D721Med (cell line): ENCODE measurements around the gene ARID4B.

Experiments used
- DNase-seq: peaks from one replicate; pipeline ENCODE4 v3.0.0; 2011; ENCODE audit warnings: low spot score; ENCODE audit not compliant: insufficient read length
- FAIRE-seq: peaks from 2 replicates; lab custom pipeline; 2011; peaks lifted over from hg19 to GRCh38; lab: Jason Lieb, UNC
- TF ChIP-seq, protein P1 (sequence below): IDR thresholded peaks from 2 replicates; pipeline ENCODE4 v1.5.1; 2012; ENCODE audit warnings: mild to moderate bottlenecking, control low read depth; ENCODE audit not compliant: insufficient read depth; ENCODE audit errors: missing control alignments

The ARID4B gene, protein sequence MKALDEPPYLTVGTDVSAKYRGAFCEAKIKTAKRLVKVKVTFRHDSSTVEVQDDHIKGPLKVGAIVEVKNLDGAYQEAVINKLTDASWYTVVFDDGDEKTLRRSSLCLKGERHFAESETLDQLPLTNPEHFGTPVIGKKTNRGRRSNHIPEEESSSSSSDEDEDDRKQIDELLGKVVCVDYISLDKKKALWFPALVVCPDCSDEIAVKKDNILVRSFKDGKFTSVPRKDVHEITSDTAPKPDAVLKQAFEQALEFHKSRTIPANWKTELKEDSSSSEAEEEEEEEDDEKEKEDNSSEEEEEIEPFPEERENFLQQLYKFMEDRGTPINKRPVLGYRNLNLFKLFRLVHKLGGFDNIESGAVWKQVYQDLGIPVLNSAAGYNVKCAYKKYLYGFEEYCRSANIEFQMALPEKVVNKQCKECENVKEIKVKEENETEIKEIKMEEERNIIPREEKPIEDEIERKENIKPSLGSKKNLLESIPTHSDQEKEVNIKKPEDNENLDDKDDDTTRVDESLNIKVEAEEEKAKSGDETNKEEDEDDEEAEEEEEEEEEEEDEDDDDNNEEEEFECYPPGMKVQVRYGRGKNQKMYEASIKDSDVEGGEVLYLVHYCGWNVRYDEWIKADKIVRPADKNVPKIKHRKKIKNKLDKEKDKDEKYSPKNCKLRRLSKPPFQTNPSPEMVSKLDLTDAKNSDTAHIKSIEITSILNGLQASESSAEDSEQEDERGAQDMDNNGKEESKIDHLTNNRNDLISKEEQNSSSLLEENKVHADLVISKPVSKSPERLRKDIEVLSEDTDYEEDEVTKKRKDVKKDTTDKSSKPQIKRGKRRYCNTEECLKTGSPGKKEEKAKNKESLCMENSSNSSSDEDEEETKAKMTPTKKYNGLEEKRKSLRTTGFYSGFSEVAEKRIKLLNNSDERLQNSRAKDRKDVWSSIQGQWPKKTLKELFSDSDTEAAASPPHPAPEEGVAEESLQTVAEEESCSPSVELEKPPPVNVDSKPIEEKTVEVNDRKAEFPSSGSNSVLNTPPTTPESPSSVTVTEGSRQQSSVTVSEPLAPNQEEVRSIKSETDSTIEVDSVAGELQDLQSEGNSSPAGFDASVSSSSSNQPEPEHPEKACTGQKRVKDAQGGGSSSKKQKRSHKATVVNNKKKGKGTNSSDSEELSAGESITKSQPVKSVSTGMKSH (N-terminal part only)

DNA sequence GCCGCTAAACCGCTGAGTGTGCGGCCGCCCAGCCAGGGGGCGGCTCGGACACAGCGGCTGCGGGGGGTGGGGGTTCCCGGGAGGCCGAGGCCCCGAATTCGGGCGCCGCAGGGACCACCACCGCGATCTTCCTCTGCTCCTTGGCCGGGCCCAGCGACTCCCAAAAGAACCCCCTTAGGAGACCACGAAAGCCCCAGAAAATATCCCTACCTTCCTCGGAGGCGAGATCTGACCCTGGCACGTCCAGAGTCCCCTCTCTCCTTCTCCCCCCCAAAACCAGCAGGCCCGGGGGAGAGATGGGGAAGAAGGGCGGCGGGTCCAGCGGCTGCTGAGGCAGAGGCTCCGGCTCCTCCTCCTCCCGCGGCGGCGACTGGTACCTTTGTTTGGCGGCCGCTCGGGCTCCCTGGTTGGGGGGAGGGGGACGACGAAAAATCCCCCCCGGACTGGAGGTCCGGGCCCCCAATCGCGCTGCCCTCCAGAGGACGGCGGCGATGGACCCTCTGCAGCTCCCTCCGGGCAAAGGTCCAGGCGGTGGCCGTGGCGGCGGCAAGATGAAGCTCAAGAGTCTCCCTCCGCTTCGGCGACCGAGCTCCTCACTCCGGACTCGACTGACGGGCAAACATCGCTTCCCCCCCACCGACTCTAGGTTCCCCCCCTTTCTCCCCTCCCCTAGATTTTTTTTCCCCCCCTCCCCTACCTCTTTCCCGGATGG, at the start of gene ARID4B:
TSS of gene ARID4B (minus strand) at position 621 of the 712 bp plus-strand sequence. CDS start 1,260 bp downstream, outside the sequence.
- TF ChIP-seq, protein P1, sequence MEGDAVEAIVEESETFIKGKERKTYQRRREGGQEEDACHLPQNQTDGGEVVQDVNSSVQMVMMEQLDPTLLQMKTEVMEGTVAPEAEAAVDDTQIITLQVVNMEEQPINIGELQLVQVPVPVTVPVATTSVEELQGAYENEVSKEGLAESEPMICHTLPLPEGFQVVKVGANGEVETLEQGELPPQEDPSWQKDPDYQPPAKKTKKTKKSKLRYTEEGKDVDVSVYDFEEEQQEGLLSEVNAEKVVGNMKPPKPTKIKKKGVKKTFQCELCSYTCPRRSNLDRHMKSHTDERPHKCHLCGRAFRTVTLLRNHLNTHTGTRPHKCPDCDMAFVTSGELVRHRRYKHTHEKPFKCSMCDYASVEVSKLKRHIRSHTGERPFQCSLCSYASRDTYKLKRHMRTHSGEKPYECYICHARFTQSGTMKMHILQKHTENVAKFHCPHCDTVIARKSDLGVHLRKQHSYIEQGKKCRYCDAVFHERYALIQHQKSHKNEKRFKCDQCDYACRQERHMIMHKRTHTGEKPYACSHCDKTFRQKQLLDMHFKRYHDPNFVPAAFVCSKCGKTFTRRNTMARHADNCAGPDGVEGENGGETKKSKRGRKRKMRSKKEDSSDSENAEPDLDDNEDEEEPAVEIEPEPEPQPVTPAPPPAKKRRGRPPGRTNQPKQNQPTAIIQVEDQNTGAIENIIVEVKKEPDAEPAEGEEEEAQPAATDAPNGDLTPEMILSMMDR: no peak
- FAIRE-seq (no peak), DNase-seq (peak; percentile 89)

DNA sequence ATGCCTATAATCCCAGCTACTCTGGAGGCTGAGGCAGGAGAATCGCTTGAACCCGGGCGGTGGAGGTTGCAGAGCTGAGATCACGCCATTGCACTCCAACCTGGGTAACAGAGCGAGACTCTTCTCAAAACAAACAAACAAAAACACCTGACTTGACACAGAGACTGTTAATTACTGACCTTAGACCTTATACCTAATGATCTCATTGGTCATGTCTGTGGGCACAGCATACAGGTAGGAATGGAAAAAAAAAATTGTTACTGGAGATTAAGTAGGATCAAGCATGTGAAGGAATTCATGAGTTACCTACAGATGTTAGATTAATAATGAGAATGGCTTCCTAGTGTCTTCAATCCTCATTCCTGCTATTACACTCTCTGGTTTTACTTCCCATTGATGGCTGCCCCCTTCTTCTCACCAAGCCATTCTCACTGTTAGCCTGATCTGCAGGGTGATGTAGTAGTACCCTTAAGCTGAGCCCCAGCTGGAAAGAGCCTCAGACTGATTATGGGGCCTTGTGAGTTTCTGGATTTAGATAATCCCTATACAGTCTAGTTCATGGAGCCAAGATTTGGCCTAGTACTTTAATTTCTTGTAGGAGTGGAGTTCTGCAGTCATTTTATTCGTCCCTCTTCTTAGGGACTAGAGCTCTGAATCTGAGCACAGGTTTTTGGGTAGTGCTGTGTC, 48.1 kb upstream of the ARID4B start:
- FAIRE-seq (peak; percentile 94), DNase-seq (peak; percentile 77)
- TF ChIP-seq, protein P1: no peak

DNA sequence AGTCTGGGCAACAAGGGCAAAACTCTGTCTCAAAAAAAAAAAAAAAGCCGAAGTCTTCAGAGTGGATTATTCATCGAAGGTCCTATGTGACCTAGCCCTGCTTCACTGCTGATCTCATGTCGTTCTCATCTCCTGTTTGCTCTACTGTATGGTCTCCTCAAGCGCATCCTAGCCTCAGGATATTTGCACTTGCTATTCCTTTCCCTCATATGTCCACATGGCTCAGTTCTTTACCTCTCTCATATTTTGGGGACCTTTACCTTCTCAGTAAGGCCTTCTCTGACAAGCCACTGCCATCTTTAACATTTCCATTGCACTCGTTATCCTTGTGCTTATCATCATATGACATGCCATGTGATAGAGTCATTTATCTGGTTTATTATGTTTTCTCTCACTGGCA, 41.8 kb upstream of the ARID4B start:
- DNase-seq (no peak), FAIRE-seq (no peak)
- TF ChIP-seq, protein P1: no peak

DNA sequence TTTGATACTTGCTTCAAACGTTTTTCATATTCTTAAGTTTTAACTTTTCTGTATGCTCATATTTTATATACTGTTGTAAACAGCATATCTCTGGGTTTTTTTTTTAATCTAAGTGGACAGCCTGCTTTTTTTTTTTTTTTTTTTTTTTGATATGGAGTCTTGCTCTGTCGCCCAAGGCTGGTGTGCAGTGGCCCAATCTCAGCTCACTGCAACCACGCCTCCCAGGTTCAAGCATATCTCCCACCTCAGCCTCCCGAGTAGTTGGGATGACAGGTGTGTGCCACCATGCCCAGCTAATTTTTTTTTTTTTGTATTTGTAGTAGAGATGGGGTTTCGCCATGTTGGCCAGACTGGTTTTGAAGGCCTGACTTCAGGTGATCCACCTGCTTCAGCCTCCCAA, 40.4 kb upstream of the ARID4B start:
- no peak for FAIRE-seq
- TF ChIP-seq, protein P1: no peak

DNA sequence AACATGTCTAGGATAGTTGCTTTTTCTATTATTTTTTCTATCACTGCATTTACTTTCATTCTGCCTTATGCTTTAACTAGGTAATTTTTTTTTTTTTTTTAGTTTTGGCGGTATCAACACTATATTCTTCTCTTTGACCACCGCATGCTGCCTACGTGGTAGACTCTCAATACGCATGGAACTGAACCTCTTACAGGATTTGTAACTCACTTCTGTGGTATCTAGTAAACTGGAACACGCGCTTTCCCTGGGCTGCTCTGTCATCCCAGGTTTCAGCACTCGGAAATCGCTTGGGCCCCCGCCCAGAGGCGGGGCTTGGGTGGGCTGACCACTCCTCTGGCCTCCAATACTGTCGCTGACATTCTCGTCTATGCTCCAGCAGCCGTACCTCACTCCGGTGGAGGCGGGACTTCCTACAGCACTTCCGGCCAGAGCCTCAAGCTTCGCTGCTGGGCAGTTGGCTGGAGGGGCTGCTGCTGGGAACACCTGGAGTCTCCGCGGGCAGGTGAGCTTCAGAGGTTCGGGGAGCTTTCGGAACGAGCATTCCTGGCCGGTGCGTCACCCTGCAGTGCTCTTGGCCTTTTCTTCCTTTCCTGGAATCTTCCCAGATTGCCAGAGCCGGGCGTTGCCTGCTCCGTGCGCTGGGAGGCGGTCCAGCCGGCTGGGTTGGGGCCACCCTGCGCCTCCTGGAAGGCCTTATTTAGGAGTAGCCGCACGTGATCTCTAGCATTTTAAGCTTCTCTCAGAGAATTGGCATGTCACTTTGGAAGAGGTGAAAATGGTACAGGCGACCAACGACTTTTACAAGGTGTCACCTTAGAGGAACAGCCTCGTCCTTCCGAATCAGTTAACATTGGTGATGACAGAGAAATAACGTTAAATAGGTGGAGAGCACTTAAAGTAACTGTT, 39.3 kb upstream of the ARID4B start, which contains the start of gene TBCE:
TSS of gene TBCE (plus strand) at position 428 of the 909 bp plus-strand sequence. CDS start 12,623 bp downstream, outside the sequence.
- TF ChIP-seq, protein P1: peak; percentile 4
- FAIRE-seq (peak; percentile 89), DNase-seq (peak; percentile 90)

More for the DNA sequence above, 40.4 kb upstream of the ARID4B start:
- DNase-seq: no peak
